Renal cortex interstitium (tissue), 3 donors: ENCODE results near the gene CD38. TPM values are rescaled to one million over a fixed set of nuclear protein-coding genes. Genes with fewer than 3 reads are reported as not detected.

Experiments
- polyA plus RNA-seq, 3 donors: library from polyadenylated mRNA; unstranded; fragments of 120-200 nt; gene quantifications; one replicate each; pipeline ENCODE4 v1.2.1, GENCODE V29; 2013; ENCODE audit not compliant: insufficient read length in 3 of 3

Gene CD38
- polyA plus RNA-seq, 3 donors: 0.82 to 1.2 (median 0.92) TPM

Other genes with a start within 250 kb of the CD38 start
- gene FBXL5, start 123.0 kb upstream of the CD38 start, polyA plus RNA-seq: 100 to 1,000 TPM; 112 to 142 (median 120) TPM
- 10 to 100 TPM; 70.1 to 78.9 (median 72.7) TPM for gene FAM200B, start 96.5 kb upstream of the CD38 start, polyA plus RNA-seq
- 10 to 100 TPM; 14.4 to 16.7 (median 15.2) TPM for gene BST1, start 75.3 kb upstream of the CD38 start, polyA plus RNA-seq
- under 1 TPM in 1 of 3 donors, not detected in 2; 0.14 TPM for gene FGFBP1, start 160.4 kb downstream of the CD38 start, polyA plus RNA-seq
- under 1 TPM in 1 of 3 donors, not detected in 2; 0.30 TPM for gene FGFBP2, start 184.8 kb downstream of the CD38 start, polyA plus RNA-seq